ENCODE results near the gene CERKL.

GRCh38 chr2:181667234-181667633, 10.3 kb upstream of the CERKL start:
- no peak for TF ChIP-seq POLR2AphosphoS5 (IDR thresholded peaks at IDR 0.05; ENCODE audit: low read depth, low read length)
- no peak for TF ChIP-seq POLR2A (IDR thresholded peaks at IDR 0.05; ENCODE audit: low read depth, low read length)

All from GM12892 (cell line).